ENCODE measurements around the gene ABT1.
"Not testable (repeated sequence)": the region's sequence is repeated elsewhere in the genome, so short reads cannot be mapped to it uniquely, and the experiment has no call there.

ABT1 gene
- total RNA-seq: 50.3 reads per million, percentile 68 among the genes with 10 or more reads in this experiment

GRCh38 chr6:26596579-26597388, at the start of gene ABT1:
Gene ABT1, plus strand, starts transcription at chr6:26596953. Its CDS starts 30 bp downstream, at chr6:26596983.
- peak; percentile 97 for DNase-seq

DNA sequence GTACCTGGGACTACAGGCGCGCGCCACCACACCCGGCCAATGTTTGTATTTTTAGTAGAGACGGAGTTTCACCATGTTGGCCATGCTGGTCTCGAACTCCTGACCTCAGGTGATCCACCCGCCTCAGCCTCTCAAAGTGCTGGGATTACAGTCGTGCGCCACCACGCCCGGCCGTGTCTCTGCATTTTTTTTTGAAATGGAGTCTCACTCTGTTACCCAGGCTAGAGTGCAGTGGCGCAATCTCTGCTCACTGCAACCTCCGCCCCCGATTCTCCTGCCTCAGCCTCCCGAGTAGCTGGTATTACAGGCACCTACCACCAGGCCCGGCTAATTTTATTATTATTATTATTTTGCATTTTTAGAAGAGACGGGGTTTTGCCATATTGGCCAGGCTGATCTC, 49.4 kb upstream of the ABT1 start:
- DNase-seq: not testable (repeated sequence)

DNA sequence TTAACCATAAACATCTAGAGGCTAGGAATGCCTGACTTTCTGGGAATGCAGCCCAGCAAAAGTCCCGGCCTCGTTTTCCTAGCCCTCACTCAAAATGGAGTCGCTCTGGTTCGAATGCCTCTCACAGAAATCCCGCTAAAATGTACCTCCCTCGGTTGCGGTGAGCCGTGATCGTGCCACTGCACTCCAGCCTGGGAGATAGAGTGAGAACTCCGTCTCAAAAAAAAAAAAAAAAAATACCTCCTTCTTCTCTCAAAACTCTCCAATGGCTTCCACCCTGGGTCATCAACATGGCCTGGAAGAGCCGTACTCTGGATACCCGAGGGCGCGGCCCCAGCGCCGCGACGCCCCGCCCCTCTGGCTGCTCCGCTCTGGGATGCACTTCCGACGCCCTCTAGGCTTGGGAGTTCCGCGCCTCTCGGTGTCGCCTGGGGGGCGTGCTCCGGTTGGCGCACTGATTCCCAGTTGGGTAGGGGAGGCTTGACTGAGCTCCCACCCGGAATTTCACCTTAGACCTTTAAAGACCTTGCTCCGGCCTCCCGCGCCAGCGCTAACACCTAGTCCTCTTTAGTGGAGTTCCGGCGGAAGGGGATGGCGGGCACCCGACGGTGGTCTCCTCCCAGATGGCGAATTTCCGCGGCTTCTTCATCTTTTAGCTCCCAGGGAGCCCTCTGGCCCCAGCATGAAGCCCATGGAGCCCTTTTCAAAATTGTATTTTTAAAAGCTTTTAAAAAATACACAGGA, 46.3 kb upstream of the ABT1 start:
- DNase-seq: peak; percentile 29

GRCh38 chr6:26552205-26552604, 44.5 kb upstream of the ABT1 start:
- no peak for DNase-seq

GRCh38 chr6:26552640-26553188, 44.0 kb upstream of the ABT1 start:
- DNase-seq: no peak

DNA sequence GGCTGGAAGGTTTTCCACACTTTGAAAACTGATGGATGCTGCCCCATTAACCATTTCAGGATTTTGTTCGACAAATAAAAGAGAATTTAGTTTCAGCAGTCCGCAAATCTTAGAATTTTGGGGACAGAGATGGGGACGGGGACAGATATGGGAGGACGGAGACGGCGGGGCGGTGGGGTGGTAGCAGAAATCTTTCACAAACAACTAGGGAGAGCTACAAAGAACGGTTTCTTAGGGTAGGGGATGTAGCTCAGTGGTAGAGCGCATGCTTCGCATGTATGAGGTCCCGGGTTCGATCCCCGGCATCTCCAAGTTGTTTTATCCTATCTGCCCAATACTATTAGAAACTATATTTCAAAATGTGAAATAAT, 43.5 kb upstream of the ABT1 start:
- peak; percentile 58 for DNase-seq

DNA sequence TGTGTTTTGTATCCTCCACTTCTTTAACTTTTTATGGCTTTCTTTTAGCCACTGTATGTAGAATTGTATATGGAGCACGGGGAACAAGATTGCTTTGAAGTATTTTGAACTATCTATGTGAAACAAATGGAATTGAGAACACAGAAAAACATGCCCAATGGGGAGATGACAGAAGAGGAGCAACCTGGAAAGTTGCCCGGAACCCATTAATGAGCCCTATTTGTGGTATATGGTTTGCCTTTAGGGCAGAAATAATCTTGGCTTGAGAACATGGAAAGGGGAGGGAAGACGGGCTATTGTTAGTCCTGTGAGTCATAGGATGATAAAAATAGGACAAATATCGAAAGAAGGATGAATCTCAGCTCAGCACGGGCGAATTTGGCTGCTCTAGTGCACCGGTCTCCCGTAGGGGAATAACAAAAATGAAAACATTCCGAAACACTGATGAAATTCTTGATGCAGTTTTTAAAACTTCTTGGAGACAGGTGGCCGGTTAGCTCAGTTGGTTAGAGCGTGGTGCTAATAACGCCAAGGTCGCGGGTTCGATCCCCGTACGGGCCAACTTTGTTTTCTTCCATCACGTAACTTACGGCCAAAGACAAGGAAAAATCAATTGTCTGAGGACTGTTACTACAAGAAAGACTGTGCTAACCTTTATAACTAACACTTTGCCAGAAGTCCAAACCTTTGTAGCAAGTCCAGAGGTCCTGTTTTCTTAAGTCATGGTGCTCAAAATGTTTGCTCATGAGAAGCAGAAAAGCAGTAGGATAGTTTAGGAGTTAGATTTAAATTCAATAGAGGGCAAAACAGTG, 42.9 kb upstream of the ABT1 start:
- peak; percentile 60 for DNase-seq

GRCh38 chr6:26554447-26554696, 42.4 kb upstream of the ABT1 start:
- no peak for DNase-seq

DNA sequence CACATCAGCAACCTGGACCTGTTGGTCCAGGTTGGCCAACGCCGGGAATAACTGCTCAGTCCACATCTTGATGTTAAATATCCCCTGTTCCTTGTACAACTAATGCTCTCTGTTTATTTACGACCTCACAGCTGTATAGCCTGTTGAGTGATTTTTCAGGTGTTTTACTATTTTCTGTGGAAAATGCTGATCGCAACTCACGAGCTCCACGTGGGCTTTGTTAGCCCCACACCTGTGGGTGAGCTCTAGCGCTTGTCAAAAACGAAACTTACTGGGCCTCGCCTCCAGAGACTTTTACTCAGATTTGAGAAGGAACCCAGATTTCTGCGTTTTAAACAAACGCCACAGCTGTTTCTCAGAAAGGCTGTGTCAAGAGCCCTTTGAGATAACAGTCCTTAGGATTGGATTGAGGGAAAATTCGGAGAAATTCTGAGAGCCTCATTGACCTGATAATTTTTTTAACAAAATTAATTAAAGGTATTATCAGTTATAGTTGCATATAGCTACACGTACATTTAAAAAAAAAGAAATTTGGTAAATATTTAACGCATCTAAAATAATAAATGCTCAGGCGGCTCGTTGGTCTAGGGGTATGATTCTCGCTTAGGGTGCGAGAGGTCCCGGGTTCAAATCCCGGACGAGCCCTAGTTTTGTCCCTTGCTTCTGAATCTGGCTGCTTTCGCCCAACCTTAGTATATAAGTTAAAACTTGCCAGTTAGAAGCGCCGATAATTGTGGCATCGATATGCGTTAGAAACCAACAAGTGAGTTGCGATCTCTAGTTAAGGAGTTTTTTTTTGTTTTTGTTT, 41.9 kb upstream of the ABT1 start:
- DNase-seq: peak; percentile 31

DNA sequence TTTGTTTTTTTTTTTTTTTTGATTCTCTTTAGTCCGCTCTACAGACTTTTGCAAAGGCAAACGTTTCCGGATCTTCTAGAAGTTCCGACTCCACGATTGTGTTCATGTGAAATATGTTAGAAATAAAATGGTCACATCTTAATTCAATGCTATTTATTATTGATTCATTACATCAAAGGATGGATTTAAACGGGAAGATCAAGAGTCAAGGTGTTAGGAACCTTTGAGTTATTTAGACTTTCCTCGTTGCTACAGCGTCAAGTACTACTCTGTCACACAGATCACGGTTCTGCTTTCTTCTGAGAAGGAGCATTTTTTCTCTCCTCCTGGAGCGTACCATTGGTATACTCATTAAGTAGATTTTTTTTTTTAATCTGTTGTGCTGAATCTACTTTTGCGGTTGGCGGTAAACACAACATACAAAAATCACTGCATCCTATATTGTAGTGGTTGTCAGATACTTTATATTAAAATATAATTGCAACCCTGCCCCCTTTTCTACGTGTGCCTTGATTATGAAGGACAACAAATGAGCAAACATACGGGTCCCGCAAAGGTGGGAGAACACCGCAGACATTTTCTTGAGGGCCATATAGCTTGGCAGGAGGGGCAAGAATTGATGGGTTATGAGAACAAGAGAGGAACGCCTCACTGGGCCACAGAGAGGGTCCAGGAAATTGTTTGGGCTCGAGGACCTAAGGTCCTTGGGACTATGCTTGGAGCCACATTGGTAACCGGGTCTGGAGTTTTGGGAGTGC, 41.1 kb upstream of the ABT1 start:
- no peak for DNase-seq

DNA sequence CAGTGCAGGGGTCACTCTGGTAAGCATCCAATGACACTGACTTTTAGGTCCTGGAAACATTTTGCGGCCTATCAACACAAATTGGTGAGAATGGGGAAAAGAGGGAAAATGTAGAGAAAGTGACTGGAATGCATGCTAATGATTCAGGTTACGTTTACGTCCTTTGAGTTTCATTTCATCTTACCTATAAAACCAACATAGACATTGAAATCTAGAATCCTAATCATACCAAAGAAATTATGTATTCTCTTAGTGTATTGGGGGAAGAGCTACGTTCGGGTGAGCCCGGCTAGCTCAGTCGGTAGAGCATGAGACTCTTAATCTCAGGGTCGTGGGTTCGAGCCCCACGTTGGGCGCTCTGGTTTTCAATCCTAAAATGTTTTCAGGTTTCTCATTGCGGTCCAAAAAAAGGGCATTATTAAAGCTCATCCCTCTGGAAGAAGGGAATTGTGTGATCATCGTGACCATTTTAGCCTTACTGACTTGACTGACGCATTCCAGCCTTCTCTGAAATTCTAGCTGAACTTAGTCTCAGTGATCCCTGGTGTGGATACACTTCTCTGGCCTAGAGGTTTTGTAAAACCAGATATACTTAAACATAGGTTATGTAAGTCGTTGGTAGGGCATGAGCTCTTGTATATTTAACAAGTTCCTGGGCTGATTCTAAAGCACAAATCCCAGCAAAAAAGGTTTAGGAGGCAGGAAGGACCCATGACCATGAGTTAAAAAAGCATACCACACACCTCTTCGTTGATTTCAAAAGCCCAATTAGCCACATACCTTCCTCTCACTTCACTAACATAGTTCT, 40.3 kb upstream of the ABT1 start:
- DNase-seq: no peak

- DNase-seq: no peak
These were observed 35.0 kb upstream of the ABT1 start for GRCh38 chr6:26561533-26562466.

GRCh38 chr6:26563488-26563887, 33.3 kb upstream of the ABT1 start:
- DNase-seq: no peak

GRCh38 chr6:26568601-26569432, 27.9 kb upstream of the ABT1 start:
- DNase-seq: peak; percentile 98

DNA sequence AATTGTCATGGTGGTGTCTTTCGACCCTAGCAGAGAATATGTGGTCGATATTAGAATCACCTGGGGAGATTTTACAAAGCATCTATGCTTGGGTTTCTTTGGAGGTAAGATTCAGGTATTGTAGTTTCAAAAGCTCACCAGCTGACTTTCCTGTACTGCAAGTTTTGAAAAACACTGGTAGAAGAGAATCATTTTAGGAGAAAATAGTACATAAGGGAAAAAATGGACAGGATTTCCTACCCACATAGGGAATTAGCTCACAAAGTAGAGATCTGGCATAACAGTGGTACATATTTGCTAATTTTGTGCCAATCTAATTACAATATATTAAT, 27.4 kb upstream of the ABT1 start:
- no peak for DNase-seq

DNA sequence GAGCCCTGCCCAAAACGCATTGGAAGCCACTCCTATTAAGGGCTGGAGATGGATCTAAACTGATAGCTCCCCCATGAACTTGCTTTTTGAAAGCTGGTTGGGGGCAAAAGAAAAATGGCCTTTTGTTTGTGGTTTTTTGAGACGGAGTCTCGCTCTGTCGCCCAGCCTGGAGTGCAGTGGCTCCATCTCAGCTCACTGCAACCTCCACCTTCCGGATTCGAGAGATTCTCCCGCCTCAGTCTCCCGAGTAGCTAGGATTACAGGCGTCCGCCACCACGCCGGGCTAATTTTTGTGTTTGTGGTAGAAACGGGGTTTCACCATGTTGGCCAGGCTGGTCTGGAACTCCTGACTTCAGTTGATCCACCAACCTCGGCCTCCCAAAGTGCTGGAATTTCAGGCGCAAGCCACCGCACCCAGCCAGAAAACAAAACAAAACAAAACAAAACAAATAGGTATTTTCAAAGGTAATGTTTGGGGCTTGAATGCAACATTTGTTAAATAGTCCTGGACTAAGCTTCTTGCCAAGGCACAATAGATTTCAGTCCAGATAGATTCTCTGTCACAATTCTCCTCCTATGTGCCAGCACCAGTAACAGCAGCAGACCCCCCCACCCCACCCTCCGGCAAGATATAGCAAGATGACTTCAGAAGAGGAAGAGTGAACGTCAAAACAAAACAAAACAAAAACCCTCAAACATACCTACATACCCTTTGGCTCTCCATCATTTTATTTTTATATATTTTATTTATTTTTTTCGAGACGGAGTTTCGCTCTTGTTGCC, 26.5 kb upstream of the ABT1 start:
- no peak for DNase-seq

- DNase-seq: peak; percentile 23
These were observed 25.0 kb upstream of the ABT1 start for GRCh38 chr6:26571592-26572296.

Data from effector CD4-positive, alpha-beta T cell (primary cell).